Gastrocnemius medialis (tissue), 4 donors: ENCODE results near the gene XPR1.

Experiments
- POLR2A ChIP-seq, 2 donors: fragments of 450-650 bp; IDR thresholded peaks; one replicate each; pipeline ENCODE4 v1.6.1; 2017; ENCODE audit warnings: antibody characterized with exemption in 2 of 2, mild to moderate bottlenecking in 2 of 2, moderate library complexity in 2 of 2
- TF ChIP-seq, protein P1 (sequence below), 5 experiments: fragments of 450-650 bp in 3 of 5; fragments of 200-600 bp in 2 of 5; sonication (generic) in 2 of 5; IDR thresholded peaks in 4 of 5; conservative IDR thresholded peaks in 1 of 5; 1 replicate in 4 of 5; 2 replicates in 1 of 5; pipeline ENCODE4 v1.5.1; 2016 to 2019; ENCODE audit warnings: antibody characterized with exemption in 5 of 5, mild to moderate bottlenecking in 3 of 5, moderate library complexity in 3 of 5

DNA sequence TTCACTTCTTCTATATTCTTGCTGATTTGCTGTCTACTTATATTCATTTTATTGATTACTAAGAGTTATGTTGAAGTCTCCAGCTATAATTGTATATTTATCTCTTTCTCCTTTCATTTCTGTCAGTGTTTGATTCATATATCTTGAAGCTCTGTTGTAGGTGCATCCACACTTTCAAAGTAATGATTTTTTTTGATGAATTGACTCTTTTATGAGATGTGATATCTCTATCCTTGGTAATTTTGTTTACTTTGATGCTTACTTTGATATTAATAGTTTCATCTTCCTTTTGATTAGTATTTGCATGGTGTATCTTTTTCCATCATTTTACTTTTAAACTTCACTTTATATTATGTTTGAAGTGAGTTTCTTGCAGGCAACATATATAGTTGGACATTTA lies 110.8 kb downstream of the XPR1 start:
- TF ChIP-seq, protein P1, sequence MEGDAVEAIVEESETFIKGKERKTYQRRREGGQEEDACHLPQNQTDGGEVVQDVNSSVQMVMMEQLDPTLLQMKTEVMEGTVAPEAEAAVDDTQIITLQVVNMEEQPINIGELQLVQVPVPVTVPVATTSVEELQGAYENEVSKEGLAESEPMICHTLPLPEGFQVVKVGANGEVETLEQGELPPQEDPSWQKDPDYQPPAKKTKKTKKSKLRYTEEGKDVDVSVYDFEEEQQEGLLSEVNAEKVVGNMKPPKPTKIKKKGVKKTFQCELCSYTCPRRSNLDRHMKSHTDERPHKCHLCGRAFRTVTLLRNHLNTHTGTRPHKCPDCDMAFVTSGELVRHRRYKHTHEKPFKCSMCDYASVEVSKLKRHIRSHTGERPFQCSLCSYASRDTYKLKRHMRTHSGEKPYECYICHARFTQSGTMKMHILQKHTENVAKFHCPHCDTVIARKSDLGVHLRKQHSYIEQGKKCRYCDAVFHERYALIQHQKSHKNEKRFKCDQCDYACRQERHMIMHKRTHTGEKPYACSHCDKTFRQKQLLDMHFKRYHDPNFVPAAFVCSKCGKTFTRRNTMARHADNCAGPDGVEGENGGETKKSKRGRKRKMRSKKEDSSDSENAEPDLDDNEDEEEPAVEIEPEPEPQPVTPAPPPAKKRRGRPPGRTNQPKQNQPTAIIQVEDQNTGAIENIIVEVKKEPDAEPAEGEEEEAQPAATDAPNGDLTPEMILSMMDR (IDR thresholded peaks at IDR 0.05 in 4 of 5, conservative IDR thresholded peaks at IDR 0.05 in 1 of 5): no peak
- no peak for TF ChIP-seq POLR2A (IDR thresholded peaks at IDR 0.05)
